ENCODE results near the gene NELL2.
"Not testable (repeated sequence)": the region's sequence is repeated elsewhere in the genome, so short reads cannot be mapped to it uniquely, and the experiment has no call there.

DNA sequence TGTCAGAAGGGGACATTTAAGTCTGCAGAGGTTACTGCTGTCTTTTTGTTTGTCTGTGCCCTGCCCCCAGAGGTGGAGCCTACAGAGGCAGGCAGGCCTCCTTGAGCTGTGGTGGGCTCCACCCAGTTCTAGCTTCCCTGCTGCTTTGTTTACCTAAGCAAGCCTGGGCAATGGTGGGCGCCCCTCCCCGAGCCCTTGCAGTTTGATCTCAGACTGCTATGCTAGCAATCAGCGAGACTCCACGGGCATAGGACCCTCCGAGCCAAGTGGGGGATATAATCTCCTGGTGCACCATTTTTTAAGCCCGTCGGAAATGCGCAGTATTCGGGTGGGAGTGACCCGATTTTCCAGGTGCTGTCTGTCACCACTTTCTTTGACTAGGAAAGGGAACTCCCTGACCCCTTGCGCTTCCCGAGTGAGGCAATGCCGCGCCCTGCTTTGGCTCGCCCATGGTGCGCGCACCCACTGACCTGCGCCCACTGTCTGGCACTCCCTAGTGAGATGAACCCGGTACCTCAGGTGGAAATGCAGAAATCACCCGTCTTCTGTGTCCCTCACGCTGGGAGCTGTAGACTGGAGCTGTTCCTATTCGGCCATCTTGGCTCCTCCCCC, 189.2 kb downstream of the NELL2 start:
- TF ChIP-seq, protein P1, sequence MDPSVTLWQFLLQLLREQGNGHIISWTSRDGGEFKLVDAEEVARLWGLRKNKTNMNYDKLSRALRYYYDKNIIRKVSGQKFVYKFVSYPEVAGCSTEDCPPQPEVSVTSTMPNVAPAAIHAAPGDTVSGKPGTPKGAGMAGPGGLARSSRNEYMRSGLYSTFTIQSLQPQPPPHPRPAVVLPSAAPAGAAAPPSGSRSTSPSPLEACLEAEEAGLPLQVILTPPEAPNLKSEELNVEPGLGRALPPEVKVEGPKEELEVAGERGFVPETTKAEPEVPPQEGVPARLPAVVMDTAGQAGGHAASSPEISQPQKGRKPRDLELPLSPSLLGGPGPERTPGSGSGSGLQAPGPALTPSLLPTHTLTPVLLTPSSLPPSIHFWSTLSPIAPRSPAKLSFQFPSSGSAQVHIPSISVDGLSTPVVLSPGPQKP (IDR thresholded peaks at IDR 0.05; ENCODE audit: low read depth, low read length): not testable (repeated sequence)
- TF ChIP-seq, protein P2, sequence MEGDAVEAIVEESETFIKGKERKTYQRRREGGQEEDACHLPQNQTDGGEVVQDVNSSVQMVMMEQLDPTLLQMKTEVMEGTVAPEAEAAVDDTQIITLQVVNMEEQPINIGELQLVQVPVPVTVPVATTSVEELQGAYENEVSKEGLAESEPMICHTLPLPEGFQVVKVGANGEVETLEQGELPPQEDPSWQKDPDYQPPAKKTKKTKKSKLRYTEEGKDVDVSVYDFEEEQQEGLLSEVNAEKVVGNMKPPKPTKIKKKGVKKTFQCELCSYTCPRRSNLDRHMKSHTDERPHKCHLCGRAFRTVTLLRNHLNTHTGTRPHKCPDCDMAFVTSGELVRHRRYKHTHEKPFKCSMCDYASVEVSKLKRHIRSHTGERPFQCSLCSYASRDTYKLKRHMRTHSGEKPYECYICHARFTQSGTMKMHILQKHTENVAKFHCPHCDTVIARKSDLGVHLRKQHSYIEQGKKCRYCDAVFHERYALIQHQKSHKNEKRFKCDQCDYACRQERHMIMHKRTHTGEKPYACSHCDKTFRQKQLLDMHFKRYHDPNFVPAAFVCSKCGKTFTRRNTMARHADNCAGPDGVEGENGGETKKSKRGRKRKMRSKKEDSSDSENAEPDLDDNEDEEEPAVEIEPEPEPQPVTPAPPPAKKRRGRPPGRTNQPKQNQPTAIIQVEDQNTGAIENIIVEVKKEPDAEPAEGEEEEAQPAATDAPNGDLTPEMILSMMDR (IDR thresholded peaks at IDR 0.05): not testable (repeated sequence)
- TF ChIP-seq JUN (IDR thresholded peaks at IDR 0.05); POLR2A (IDR thresholded peaks at IDR 0.05; ENCODE audit: low read length); FOSL2 (IDR thresholded peaks at IDR 0.05); FOSL2 (CRISPR knock-in tag; IDR thresholded peaks at IDR 0.05); BHLHE40 (IDR thresholded peaks at IDR 0.05; ENCODE audit: low read depth, low read length); MAFK (IDR thresholded peaks at IDR 0.05; ENCODE audit: partially characterized antibody); RNF2 (IDR thresholded peaks at IDR 0.05; ENCODE audit: borderline replicate concordance, low read depth); ZNF302 (CRISPR knock-in tag; IDR thresholded peaks at IDR 0.05): not testable (repeated sequence)
- TF ChIP-seq, protein P3, sequence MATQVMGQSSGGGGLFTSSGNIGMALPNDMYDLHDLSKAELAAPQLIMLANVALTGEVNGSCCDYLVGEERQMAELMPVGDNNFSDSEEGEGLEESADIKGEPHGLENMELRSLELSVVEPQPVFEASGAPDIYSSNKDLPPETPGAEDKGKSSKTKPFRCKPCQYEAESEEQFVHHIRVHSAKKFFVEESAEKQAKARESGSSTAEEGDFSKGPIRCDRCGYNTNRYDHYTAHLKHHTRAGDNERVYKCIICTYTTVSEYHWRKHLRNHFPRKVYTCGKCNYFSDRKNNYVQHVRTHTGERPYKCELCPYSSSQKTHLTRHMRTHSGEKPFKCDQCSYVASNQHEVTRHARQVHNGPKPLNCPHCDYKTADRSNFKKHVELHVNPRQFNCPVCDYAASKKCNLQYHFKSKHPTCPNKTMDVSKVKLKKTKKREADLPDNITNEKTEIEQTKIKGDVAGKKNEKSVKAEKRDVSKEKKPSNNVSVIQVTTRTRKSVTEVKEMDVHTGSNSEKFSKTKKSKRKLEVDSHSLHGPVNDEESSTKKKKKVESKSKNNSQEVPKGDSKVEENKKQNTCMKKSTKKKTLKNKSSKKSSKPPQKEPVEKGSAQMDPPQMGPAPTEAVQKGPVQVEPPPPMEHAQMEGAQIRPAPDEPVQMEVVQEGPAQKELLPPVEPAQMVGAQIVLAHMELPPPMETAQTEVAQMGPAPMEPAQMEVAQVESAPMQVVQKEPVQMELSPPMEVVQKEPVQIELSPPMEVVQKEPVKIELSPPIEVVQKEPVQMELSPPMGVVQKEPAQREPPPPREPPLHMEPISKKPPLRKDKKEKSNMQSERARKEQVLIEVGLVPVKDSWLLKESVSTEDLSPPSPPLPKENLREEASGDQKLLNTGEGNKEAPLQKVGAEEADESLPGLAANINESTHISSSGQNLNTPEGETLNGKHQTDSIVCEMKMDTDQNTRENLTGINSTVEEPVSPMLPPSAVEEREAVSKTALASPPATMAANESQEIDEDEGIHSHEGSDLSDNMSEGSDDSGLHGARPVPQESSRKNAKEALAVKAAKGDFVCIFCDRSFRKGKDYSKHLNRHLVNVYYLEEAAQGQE (IDR thresholded peaks at IDR 0.05): not testable (repeated sequence)

All from A549 (cell line).